Tibial nerve (tissue), 4 donors: ENCODE measurements around the gene COMMD1.
"Not testable (repeated sequence)": the region's sequence is repeated elsewhere in the genome, so short reads cannot be mapped to it uniquely, and the experiment has no call there.

Experiments used
- EP300 ChIP-seq, 2 donors: sonication (generic); formaldehyde crosslinking; IDR thresholded peaks; one replicate each; pipeline ENCODE4 v1.6.1; 2017; ENCODE audit warnings: antibody characterized with exemption in 2 of 2, mild to moderate bottlenecking in 1 of 2
- POLR2A ChIP-seq, 2 donors: fragments of 450-650 bp; IDR thresholded peaks; one replicate each; pipeline ENCODE4 v1.6.1; 2017; ENCODE audit warnings: antibody characterized with exemption in 2 of 2, mild to moderate bottlenecking in 2 of 2, moderate library complexity in 2 of 2
- TF ChIP-seq, protein P1 (sequence below), 5 experiments: fragments of 200-600 bp in 3 of 5; fragments of 450-650 bp in 2 of 5; sonication (generic) in 3 of 5; IDR thresholded peaks; one replicate each; pipeline ENCODE4 v1.5.1; 2016 to 2019; ENCODE audit warnings: antibody characterized with exemption in 5 of 5, mild to moderate bottlenecking in 3 of 5, moderate library complexity in 2 of 5

GRCh38 chr2:62126239-62126638, 220.8 kb downstream of the COMMD1 start:
- TF ChIP-seq, protein P1, sequence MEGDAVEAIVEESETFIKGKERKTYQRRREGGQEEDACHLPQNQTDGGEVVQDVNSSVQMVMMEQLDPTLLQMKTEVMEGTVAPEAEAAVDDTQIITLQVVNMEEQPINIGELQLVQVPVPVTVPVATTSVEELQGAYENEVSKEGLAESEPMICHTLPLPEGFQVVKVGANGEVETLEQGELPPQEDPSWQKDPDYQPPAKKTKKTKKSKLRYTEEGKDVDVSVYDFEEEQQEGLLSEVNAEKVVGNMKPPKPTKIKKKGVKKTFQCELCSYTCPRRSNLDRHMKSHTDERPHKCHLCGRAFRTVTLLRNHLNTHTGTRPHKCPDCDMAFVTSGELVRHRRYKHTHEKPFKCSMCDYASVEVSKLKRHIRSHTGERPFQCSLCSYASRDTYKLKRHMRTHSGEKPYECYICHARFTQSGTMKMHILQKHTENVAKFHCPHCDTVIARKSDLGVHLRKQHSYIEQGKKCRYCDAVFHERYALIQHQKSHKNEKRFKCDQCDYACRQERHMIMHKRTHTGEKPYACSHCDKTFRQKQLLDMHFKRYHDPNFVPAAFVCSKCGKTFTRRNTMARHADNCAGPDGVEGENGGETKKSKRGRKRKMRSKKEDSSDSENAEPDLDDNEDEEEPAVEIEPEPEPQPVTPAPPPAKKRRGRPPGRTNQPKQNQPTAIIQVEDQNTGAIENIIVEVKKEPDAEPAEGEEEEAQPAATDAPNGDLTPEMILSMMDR (IDR thresholded peaks at IDR 0.05), result not testable (repeated sequence)
- TF ChIP-seq POLR2A, EP300 (IDR thresholded peaks at IDR 0.05): not testable (repeated sequence)
